Suprapubic skin (tissue), 4 donors: ENCODE results near the gene ZNF433.

ENCODE experiments used
- CTCF ChIP-seq, 2 donors: fragments of 200-600 bp in 1 of 2; fragments of 450-650 bp in 1 of 2; sonication (generic) in 1 of 2; IDR thresholded peaks; one replicate each; pipeline ENCODE4 v1.5.1; 2016 to 2019; ENCODE audit warnings: antibody characterized with exemption in 2 of 2, mild to moderate bottlenecking in 1 of 2, moderate library complexity in 1 of 2
- POLR2A ChIP-seq, 2 donors: fragments of 450-650 bp; IDR thresholded peaks; one replicate each; pipeline ENCODE4 v1.6.1; 2017; ENCODE audit warnings: antibody characterized with exemption in 2 of 2, mild to moderate bottlenecking in 2 of 2, moderate library complexity in 2 of 2
- POLR2AphosphoS5 ChIP-seq, 3 donors: sonication (generic); formaldehyde crosslinking; IDR thresholded peaks; one replicate each; pipeline ENCODE4 v1.6.1; 2017; ENCODE audit warnings: antibody characterized with exemption in 3 of 3

- TF ChIP-seq CTCF (IDR thresholded peaks at IDR 0.05) (no peak), POLR2AphosphoS5 (IDR thresholded peaks at IDR 0.05) (no peak), POLR2A (IDR thresholded peaks at IDR 0.05) (no peak)
Observed at GRCh38 chr19:12015015-12015752, 20.3 kb downstream of the ZNF433 start.
